H1 (cell line): Measurements from ENCODE around the gene TMEM130. TPM values are rescaled to one million over a fixed set of nuclear protein-coding genes. Genes with fewer than 3 reads are reported as not detected.

Experiments used
- BRCA1 ChIP-seq: IDR thresholded peaks from 2 replicates; pipeline ENCODE4 v1.6.1; 2012; ENCODE audit warnings: low read depth, low read length, improper control_type of control experiment
- CHD7 ChIP-seq: fragments of 300-600 bp; sonication (generic); IDR thresholded peaks from 2 replicates; pipeline ENCODE4 v1.7.1; 2012; ENCODE audit warnings: low read length, moderate library complexity, mild to moderate bottlenecking, inconsistent platforms; ENCODE audit not compliant: insufficient replicate concordance
- polyA plus RNA-seq, 7 experiments: library from polyadenylated mRNA; depleted of rRNA in 3 of 7; stranded (reverse) in 5 of 7; unstranded in 2 of 7; fragments of >200 nt in 5 of 7; fragments of 200-250 nt in 2 of 7; gene quantifications; 1 replicate in 5 of 7; 2 replicates in 1 of 7; 4 replicates in 1 of 7; pipeline versions ENCODE4 v1.2.1 to v1.2.3, GENCODE V29; 2011 to 2013; ENCODE audit warnings: missing spikeins in 2 of 7, mixed read lengths in 2 of 7
- total RNA-seq: library from RNA; stranded (reverse); fragmentation: NEBNext Ultra II Directional; extraction: Animal tissue kit (Norgen Biotek cat#: 25700); gene quantifications from 2 replicates; pipeline ENCODE4 v1.2.1, GENCODE V29; 2021

Gene TMEM130
- total and polyA plus RNA-seq, 2 of the 8 experiments (the other 6 are each of a cell fraction or from before 2014, with no cell fraction given), result 2.9 to 6.6 TPM

- TF ChIP-seq CHD7 (no peak), BRCA1 (no peak)
These were observed 48.5 kb downstream of the TMEM130 start (continued) for GRCh38 chr7:98821348-98821747.
